Left ventricle myocardium superior (tissue), 1 donor: ENCODE results near the gene SLC23A3. TPM values are rescaled to one million over a fixed set of nuclear protein-coding genes. Genes with fewer than 3 reads are reported as not detected.
A peak's percentile ranks its signal among the peaks of the same experiment; 100 is the strongest.

ENCODE experiments used
- ATAC-seq: fragments of 200-7000 bp; cut with Tn5 transposase; one replicate; pipeline ENCODE4 v1.9.1; 2020; ENCODE audit warnings: mild to moderate bottlenecking, moderate library complexity
- DNase-seq: peaks from one replicate; pipeline ENCODE4 v3.0.0-alpha.2; 2020
- intact Hi-C: fragments of 100-400 bp; cut with micrococcal nuclease; formaldehyde crosslinking; loops from one replicate; pipeline ENCODE4 v1.11.0; 2022
- total RNA-seq: library from RNA; stranded (reverse); fragmentation: NEBNext Ultra II Directional; extraction: Animal tissue kit (Norgen Biotek cat#: 25700); gene quantifications from one replicate; pipeline ENCODE4 v1.2.1, GENCODE V29; 2021
- donor health status: DM: no; HTN: yes; CAD: no; lungs with severe emphysema.

Gene SLC23A3
- total RNA-seq, 1 donor from 2014 or later = 0.37 TPM

DNA sequence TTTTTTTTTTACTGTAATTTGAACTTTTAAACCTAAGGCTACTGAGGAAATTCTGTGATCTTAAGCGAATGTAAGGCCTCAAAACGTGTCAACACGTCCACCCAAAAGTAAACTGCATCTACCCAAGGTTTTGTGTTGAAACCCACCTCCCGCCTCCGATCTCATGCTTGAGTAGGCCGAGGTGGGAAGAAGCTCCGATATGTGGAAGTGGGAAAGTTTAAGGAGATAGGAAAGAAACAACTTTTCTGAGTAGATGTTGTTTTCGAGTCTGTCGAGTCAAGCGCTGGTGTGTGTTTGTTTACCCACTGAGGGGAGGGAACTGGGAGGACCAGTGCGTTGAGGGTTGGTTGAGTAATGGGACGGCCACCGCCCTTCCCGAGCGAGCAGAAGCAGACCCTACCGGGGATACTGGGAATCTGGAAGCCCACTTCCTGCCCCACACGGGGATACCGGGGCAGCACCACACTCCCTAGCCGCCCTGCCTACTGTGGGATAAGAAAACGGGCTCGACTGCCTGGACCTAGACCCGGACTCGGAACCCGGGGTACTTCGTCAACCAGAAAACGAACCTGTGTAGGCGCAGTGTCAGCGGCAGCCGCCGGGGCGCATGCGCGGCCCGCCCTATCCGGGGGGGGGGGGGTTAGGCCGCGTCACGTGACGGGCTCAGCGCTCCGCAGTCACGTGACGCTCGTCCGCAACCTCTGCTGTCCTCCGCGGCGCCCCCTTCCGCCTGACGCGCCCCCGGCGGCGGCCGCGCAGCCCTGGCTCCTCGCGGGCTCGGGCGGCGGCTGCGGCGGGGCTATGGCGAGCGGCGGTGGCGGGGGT, 7.9 kb upstream of the SLC23A3 start, which contains the start of gene RETREG2:
TSS of gene RETREG2 (plus strand) at position 724 of the 825 bp plus-strand sequence. CDS start at position 802, 78 bp downstream.
- ATAC-seq = peak; percentile 81
- intact Hi-C loops = no loop called here
- DNase-seq = peak; percentile 92

DNA sequence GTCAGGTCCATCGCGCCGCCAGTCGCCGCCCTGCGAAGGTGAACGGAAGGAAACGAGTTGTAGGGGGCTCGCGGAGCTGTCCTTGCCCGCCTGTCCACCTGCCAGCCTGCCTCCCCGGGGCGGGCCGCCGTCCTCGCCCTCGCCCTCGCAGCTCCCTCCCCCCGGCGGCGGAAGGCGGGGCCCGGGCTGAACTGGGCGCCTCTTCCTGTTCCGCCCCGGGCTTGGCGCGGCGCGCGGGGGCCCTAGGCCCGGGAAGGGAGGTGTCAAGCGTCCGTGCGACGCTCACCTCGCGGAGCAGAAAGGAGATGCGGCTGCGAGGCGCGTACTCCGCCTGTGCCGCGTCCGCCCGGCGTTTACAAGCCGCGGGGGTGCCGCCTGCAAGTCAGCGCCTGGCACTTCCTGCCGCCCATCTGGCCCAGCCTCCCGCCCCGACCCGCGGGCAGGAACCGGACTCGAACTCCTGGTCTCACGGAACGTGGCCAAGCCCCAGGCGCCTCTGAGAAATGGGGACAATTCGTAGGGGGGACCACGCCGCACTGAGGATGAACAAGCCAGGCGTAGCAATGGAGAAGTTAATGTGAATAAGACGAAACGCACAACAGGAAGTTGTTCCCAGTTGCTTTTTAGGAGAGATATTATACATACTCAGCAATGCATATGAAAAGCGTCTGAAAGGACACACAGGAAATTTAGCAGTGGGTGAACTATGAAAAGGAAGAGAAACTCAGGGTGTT, 7.2 kb upstream of the SLC23A3 start, which contains the start of gene CNPPD1:
TSS of gene CNPPD1 (minus strand) at position 108 of the 734 bp plus-strand sequence. CDS start at position 11, 97 bp downstream.
- ATAC-seq (peak; percentile 92), DNase-seq (peak; percentile 96)
- intact Hi-C loops = no loop called here

DNA sequence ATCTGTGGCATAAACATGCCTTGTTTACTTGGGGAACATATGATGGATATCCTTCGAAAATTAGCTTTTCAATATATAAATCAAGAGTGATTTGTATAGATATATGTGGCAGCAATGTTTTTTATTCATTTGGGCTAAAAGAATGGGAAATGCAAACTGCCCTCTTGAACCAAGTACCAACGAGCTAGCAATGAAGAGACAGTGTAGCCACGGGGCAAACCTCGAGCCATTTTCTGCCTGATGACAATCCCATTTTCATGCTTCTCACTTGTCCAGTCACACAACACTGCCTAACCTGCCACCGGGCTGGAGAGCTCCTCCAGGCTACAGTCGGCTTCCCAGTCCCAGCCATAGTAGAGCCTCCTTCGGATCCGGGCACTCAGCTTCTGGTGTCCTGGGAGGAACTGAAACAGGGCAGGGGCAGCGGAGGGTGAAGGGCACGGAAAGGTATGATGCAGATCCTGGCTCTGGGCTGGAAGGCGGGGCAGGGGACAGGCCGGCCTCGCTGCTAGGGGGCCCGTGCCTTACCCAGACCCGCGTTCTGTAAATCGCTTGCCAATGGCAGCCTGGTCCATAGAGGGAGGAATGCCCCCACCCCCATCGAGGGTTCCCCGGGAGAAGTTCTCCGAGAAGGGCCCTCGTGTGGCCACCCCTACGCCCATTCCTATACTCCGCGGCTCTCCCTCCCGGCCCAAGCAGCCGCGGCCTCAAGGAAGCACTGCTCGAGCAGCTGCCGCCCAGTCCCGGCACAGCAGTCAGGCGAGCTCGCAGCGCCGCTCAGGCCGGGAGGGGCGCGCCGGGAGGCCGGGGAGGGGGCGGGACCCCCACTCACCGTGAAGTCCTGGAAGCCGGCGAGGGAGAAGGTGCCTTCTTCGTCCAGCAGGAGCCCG, 6.3 kb upstream of the SLC23A3 start:
- DNase-seq (peak; percentile 66), ATAC-seq (peak; percentile 43)
- intact Hi-C loops = no loop called here

DNA sequence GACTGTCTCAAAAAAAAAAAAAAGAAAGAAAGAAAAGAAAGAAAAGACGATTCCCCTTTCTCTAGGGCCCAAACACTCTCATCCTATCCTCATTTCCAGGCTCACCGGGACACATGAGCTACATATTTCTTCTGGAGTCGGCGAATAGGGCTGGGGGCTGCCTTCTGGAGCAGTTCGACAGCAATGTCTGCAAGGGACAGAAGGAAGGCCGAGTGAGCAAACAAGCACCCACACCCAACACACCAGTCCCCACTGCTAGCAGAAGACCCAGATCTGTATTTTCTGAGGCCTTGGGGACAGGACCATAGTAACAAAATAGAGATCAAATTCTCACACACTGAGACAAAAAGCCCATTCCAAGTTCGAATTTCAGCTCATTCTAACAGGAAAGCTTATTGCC, 5.7 kb upstream of the SLC23A3 start:
- no peak for DNase-seq
- intact Hi-C loops = no loop called here
- ATAC-seq = no peak

DNA sequence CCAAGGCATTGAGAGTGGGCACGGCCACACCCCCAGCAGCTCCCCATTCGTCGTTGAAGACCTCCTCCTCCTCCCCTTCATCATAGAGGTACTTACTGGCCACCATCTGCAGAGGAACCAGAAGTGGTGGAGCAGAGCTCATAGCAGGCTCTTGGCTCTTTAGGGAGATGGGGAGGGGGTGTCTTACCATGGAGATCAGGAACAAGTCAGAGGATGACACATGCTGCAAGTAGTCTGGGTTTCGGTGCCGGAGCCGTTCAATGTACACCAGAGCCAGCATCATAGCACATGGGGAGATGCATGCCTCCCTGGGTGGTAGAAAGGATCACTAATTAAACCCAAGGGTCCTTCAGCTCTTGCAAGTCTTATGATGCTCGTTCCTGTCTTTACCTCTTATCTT, 5.0 kb upstream of the SLC23A3 start:
- intact Hi-C loops = no loop called here

DNA sequence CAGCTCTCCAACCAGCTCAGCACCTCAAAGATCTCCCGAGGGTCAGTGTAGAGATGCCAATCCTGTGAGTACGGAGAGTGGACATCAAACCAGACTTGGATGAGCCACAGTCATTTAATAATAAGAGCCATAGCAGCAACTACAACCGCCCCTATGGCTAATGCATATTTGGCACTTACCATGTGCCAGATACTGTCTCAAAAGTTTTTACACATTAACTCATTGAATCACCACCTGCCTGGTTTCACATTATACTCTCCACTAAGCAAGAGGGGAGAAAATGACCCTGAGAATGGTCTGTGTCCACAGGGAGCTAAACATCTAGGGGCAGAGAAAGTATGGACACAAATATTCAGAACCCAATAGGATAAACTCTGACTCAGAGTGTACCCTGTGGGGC, 4.3 kb upstream of the SLC23A3 start:
- DNase-seq = no peak
- intact Hi-C loops = no loop called here
- ATAC-seq = no peak

More for the DNA sequence above, 5.0 kb upstream of the SLC23A3 start:
- no peak for ATAC-seq
- no peak for DNase-seq

DNA sequence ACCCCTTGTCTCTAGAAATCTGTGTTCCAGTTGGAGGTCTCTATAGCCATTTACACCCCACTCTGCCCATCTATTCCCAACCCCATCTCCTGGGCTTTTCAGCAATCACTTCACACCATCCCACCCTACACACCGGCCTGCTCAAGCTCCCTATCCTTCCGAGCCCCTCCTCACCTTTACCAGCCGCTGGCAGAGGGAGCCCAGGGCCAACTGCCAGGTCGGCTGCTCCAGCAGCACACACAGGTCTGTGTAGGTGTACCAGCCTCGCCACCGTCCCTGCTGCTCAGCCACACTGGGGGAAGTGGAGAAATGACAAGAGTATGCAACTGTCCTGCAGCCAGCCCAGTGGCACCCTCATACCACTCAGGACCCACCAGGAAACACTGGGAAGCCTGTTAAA, 3.3 kb upstream of the SLC23A3 start:
- ATAC-seq = no peak
- intact Hi-C loops = no loop called here

DNA sequence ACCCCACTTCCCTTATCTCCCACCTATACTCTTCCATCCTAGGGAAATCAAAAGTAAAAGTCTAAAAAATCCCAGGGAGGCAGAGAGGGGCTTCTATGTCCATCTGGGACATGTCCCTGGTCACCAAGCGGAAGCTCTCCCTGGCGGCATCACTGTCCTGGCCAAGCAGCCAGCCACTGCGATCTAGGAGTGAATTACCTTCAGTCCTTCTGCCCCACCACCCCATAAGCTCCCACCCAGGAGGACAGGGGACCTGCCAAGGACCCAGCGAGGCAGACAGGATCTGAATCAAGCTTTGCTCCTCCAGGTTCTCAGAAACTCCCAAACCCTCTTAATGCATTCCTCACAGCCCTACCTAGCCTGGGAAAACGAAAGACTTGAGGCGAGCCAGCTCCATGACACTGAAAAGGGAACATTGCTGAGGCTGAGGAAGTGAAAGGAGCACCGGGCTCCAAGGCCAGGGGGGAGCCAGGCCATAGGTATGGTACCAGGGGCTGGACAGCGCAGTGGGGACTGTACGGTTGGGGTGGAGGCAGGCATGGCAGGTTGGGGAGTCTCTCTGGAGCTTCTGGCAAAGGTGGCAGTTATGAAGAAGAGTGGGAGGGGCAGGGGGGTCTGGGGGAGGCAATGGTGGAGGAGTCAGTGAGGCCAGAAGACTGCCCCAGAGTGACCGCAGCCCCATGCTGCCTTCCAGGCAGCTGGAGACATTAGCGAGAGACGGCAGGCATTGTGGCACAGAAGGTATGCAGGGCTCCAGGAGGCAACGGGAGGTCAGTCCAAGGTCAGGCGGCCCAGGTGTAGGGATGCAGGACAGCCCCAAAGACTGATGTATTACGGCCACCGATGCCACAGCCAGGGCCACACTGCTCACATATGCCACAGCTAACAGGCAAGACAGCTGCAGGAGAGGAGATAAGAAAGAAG, 2.7 kb upstream of the SLC23A3 start:
- DNase-seq = no peak
- intact Hi-C loops = no loop called here
- ATAC-seq = no peak

More for the DNA sequence above, 3.3 kb upstream of the SLC23A3 start:
- DNase-seq = no peak

DNA sequence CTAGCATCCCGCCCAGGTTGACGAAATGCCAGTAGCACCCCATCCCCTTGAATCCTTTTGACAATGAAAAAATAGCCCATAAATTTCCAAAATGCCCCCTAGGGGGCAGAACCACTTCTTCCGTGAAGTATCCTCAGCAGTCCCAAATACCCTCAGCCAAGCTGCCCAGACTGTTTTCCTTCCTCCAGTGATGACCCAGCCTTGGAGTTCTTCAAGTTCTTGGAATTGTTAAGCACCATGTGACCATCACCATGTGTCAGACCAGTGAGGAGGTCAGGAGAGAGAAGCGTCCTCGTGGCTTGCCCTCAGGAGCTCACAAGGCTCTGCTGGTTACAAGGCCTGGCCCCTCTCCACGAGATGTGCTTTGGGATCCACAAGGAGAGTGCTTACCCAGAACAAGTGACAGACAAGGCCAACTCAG, 1.4 kb upstream of the SLC23A3 start:
- ATAC-seq (peak; percentile 66), DNase-seq (peak; percentile 54)
- intact Hi-C loops = no loop called here

DNA sequence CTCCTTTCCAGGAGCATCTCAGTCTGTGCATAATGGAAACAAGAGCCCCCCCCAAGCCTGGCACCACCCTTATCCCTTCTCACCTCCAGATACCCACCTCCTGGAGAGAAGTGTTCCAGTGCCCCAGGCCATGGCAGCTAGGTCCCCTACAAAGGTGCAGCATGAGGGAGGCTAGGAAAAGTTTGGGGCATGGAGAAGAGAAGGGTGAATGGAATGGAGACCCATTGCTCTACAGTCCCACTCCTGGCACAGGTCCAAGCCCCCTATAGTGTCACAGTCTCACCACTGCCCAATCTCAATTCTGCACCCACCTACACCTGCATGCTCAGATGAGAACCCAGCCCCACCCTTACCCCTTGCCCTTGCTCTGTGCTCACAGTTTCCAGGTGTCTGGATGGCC, 897 bp downstream of the SLC23A3 start:
- intact Hi-C loops = no loop called here
- ATAC-seq = no peak

DNA sequence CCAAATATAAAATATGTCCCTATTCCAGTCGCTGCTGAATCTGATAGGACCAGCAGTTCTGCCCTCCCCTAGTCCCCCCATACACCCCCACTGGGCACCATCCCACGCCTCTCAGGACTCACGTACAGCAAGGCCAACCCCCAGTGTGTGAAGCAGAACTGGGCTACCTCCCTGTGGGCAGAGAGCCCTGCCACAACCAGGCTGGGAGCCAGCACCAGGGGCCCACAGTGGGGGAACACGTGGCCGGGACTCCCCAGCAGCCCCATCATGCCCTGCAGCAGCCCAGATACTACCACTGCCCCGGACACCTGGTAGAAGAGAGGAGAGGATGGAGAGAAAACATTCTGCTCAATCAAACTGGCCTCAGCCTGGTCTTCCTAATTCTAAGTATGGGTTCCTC, 1.3 kb downstream of the SLC23A3 start:
- intact Hi-C loops = no loop called here
- DNase-seq (no peak), ATAC-seq (peak; percentile 12)

More for the DNA sequence above, 897 bp downstream of the SLC23A3 start:
- no peak for DNase-seq

DNA sequence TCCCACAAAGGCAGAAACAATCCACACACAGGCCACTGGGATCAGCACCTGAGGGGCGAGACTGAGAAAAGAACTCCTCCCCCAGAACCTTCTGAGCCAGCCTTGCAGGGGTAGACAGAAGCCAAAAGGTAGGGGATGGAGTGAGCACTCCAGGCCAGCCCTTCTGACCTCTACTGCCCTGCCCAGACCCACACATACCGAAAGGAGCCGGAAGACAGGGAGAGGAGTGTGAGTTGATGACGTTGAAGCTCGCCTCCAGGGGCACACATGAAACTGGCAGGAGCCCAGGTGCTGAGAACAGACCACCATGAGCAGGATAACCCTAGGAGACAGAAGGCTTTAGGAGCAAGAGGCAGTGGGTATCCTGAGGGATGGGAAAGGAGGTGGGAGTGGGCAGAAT, 1.8 kb downstream of the SLC23A3 start:
- DNase-seq (no peak), ATAC-seq (no peak)
- intact Hi-C loops = no loop called here

DNA sequence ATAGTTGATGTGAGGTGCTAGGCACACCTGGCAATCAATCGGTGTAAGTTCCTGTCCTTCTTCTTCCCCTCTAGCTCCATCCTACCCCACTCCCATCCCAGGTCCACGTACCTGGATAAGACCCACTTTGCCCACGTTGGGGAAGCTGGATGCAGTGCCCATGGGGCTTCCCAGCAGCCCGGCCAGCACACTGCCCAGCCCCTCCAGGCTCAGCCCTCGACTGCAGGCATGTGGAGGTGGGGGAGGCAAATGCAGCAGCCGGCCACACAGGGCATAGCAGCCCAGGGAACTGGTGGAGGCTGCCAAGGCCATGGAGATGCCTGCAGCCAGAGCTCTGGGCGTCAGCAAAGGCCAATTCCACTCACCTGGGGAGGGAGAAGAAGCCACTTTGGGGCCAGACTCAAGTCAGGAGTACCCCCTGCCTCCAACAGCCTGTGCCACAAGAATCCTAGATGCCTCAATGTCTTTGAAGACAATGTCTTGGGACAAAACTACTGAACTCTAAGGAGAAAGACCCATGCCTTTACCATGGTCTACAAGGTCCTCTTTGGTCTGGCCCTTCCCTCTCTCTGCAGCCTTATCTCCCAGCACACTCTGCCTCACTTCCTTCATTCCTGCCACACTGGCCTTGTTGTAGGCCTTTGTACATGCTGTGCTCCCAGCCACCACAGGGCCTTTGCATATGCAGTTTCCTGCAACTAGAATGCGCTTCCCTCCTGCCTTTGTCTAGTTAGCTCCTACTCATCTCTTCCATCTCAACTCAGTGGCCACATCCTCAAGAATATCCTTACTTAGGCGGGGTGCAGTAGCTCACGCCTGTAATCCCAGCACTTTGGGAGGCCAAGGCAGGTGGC, 4.5 kb downstream of the SLC23A3 start:
- no peak for ATAC-seq
- intact Hi-C loops = no loop called here
- no peak for DNase-seq

DNA sequence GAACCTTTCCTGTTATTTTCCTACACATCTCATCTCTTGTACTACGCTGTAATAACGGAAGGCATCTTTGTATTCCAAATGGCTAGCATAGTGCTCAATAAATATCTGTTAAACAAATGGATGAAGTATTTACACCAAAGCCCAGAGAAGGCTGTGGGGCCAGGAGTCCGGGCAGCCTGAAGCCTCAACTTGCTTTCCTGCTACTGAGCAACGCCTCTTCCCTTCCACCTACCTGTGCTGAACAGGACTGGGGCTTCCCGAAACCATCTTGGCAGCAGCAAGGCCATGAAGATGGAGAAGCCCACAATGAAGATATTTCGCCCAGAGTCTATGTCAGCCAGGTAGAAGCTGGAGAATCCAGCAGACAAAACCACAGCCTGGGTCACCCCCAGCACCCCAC, 6.7 kb downstream of the SLC23A3 start:
- intact Hi-C loops = loop anchor here (5.0 kb wide), 1 partner anchor 134 kb away; no protein-coding TSS in a partner anchor
- DNase-seq = no peak
- no peak for ATAC-seq

DNA sequence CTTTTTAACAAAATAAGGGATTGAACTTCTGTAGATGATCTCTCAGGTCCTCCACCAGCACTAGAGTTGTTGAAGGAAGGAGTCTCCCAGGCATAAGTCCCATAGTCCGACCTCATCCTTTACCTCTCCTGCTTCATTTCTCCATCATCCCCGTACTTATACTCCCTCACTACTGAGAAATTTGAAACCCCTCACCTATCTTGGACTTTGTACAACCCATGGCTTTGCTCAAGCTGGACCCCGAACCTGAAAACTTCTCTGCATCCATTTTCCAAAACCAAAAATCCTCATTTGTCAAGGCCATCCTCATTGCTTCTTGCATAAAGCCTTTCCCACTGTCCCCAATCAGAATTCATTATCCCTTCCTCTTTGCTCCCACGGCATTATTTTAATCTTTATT, 8.7 kb downstream of the SLC23A3 start:
- intact Hi-C loops = loop anchor here (5.0 kb wide), 1 partner anchor 136 kb away; no protein-coding TSS in a partner anchor
- ATAC-seq = no peak
- no peak for DNase-seq

DNA sequence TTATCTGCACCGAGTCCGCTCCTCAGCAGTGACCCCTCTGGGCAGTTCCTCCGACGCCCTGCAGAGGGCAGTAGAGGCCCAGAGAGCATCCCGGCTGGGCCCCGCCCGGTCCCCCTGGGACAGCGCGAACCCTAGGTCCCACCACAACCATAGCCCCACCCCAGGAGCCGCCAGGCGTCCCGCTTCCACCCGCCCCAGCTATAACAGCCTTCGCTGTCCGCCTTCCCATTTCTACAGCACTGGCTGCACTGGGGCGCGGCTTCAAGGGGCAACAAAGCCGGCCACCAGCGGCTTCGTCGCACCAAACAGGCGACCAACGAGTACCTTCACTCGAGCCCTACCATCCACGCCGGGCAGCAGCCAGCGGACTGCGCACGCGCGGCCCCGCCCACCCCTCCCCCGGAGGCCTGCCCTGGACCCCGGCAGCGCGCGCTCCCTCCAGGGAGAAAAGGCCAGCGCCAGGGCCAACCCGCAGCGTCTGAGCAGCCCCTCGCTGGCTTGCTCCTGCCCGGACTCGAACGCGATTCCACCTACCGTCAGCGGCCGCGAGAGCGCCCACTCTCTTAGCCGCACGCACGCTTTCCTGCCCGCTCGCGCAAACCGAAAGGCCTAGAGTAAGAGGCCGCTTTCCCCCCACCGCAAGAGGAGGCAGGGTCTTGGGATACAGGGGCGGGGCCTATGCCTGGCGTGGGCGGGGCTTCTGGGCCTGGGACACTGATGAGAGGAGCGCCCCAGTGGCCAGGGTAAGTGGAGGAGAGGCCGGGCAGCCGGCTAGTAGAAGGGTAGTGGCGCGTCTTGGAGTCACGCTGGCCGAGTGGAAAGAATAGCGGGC, 9.4 kb downstream of the SLC23A3 start, which contains the start of gene NHEJ1:
TSS of gene NHEJ1 (minus strand) at position 630 of the 832 bp plus-strand sequence. CDS start 2,453 bp downstream, outside the sequence.
- ATAC-seq = peak; percentile 98

More for the DNA sequence above, 9.4 kb downstream of the SLC23A3 start, which contains the start of gene NHEJ1:
- intact Hi-C loops = loop anchor here (5.0 kb wide), 1 partner anchor 137 kb away; no protein-coding TSS in a partner anchor
- peak; percentile 99 for DNase-seq
